WTC11 (cell line): ENCODE data around the gene SGPP1. TPM values are rescaled to one million over a fixed set of nuclear protein-coding genes. Genes with fewer than 3 reads are reported as not detected.

Experiments used
- ATAC-seq: fragments of 200-7000 bp; cut with Tn5 transposase; 2 replicates; pipeline ENCODE4 v1.10.0; 2021; ENCODE audit warnings: mild to moderate bottlenecking, moderate library complexity
- CTCF ChIA-PET: fragments of 300-600 bp; sonication (Branson Sonifier 250); formaldehyde crosslinking; loops from one replicate; lab custom pipeline; 2021; ENCODE audit warnings: antibody characterized with exemption; lab: Charles Lee
- POLR2A ChIA-PET: fragments of 350-600 bp; sonication (Branson Sonifier 250); formaldehyde crosslinking; loops from one replicate; lab custom pipeline; 2021; ENCODE audit warnings: antibody characterized with exemption; lab: Charles Lee
- DNase-seq: peaks from one replicate; pipeline ENCODE4 v3.0.0; 2021; ENCODE audit warnings: low spot score
- H3K27ac Mint-ChIP-seq: 2 replicates; pipeline ENCODE4 v1.8.0; 2021; ENCODE audit warnings: mixed read lengths
- H3K27me3 Mint-ChIP-seq: 2 replicates; pipeline ENCODE4 v1.8.0; 2021; ENCODE audit warnings: low read depth, mild to moderate bottlenecking, moderate library complexity, mixed read lengths
- H3K36me3 Mint-ChIP-seq: 2 replicates; pipeline ENCODE4 v1.8.0; 2021; ENCODE audit warnings: mixed read lengths
- H3K4me1 Mint-ChIP-seq: 2 replicates; pipeline ENCODE4 v1.8.0; 2022; ENCODE audit warnings: mixed read lengths
- H3K4me3 Mint-ChIP-seq: 2 replicates; pipeline ENCODE4 v1.8.0; 2021; ENCODE audit warnings: mild to moderate bottlenecking, moderate library complexity, mixed read lengths
- H3K9me3 Mint-ChIP-seq: 2 replicates; pipeline ENCODE4 v1.8.0; 2021; ENCODE audit warnings: mixed read lengths
- AFF4 ChIP-seq: sonication (generic); formaldehyde crosslinking; IDR thresholded peaks from 2 replicates; pipeline ENCODE4 v1.8.1; 2023; ENCODE audit warnings: mild to moderate bottlenecking, missing genetic modification reagents, borderline replicate concordance
- AR ChIP-seq: fragments of 250-450 bp; sonication (Bioruptor Pico); IDR thresholded peaks from 2 replicates; pipeline ENCODE4 v1.9.0; 2021; ENCODE audit warnings: mild to moderate bottlenecking
- ATF2 ChIP-seq: sonication (generic); formaldehyde crosslinking; IDR thresholded peaks from 2 replicates; pipeline ENCODE4 v1.8.1; 2022; ENCODE audit warnings: low read depth, missing genetic modification reagents, borderline replicate concordance
- ESRRA ChIP-seq: sonication (generic); formaldehyde crosslinking; IDR thresholded peaks from 2 replicates; pipeline ENCODE4 v1.8.1; 2022; ENCODE audit warnings: mild to moderate bottlenecking, missing genetic modification reagents, borderline replicate concordance
- ETV6 ChIP-seq: sonication (generic); formaldehyde crosslinking; IDR thresholded peaks from 2 replicates; pipeline ENCODE4 v1.8.1; 2022; ENCODE audit warnings: mild to moderate bottlenecking, missing genetic modification reagents
- FOXJ3 ChIP-seq: sonication (generic); formaldehyde crosslinking; IDR thresholded peaks from 2 replicates; pipeline ENCODE4 v1.9.0; 2021; ENCODE audit warnings: missing genetic modification reagents, mild to moderate bottlenecking, borderline replicate concordance
- KAT7 ChIP-seq: sonication (generic); formaldehyde crosslinking; IDR thresholded peaks from 2 replicates; pipeline ENCODE4 v1.8.1; 2023; ENCODE audit warnings: missing genetic modification reagents, mild to moderate bottlenecking, borderline replicate concordance
- NFYB ChIP-seq: sonication (generic); formaldehyde crosslinking; conservative IDR thresholded peaks from 2 replicates; pipeline ENCODE4 v1.8.0; 2022; ENCODE audit warnings: low read depth, missing genetic modification reagents
- NR2C2 ChIP-seq: sonication (generic); formaldehyde crosslinking; IDR thresholded peaks from 2 replicates; pipeline ENCODE4 v1.8.0; 2022; ENCODE audit warnings: mild to moderate bottlenecking, missing genetic modification reagents
- OVOL2 ChIP-seq: fragments of 250-450 bp; sonication (Bioruptor Pico); IDR thresholded peaks from 2 replicates; pipeline ENCODE4 v1.9.0; 2021; ENCODE audit warnings: mild to moderate bottlenecking, borderline replicate concordance
- RELA ChIP-seq: sonication (generic); formaldehyde crosslinking; IDR thresholded peaks from 2 replicates; pipeline ENCODE4 v1.8.1; 2022; ENCODE audit warnings: missing genetic modification reagents, mild to moderate bottlenecking, borderline replicate concordance
- TEAD1 ChIP-seq: sonication (generic); formaldehyde crosslinking; IDR thresholded peaks from 2 replicates; pipeline ENCODE4 v1.8.0; 2022; ENCODE audit warnings: mild to moderate bottlenecking, missing genetic modification reagents
- TEAD4 ChIP-seq: sonication (generic); formaldehyde crosslinking; IDR thresholded peaks from 2 replicates; pipeline ENCODE4 v1.8.0; 2022; ENCODE audit warnings: mild to moderate bottlenecking, missing genetic modification reagents
- ZNF416 ChIP-seq: fragments of 250-450 bp; sonication (Bioruptor Pico); IDR thresholded peaks from 2 replicates; pipeline ENCODE4 v1.9.0; 2021; ENCODE audit warnings: mild to moderate bottlenecking, inconsistent platforms
- ZNF425 ChIP-seq: fragments of 250-450 bp; sonication (Bioruptor Pico); conservative IDR thresholded peaks from 2 replicates; pipeline ENCODE4 v1.9.0; 2021; ENCODE audit warnings: mild to moderate bottlenecking
- ZNF512 ChIP-seq: sonication (generic); formaldehyde crosslinking; IDR thresholded peaks from 2 replicates; pipeline ENCODE4 v1.8.1; 2022; ENCODE audit warnings: missing genetic modification reagents, borderline replicate concordance
- total RNA-seq: library from RNA; stranded (reverse); gene quantifications from 3 replicates; pipeline ENCODE4 v1.2.3, GENCODE V29; 2021

SGPP1 gene
- total RNA-seq, 1 experiment from 2014 or later = 8.5 TPM

- TF ChIP-seq ZNF512 = no peak
These were observed 61.5 kb downstream of the SGPP1 start (continued) for GRCh38 chr14:63666335-63666734.

GRCh38 chr14:63663428-63664341, 64.2 kb downstream of the SGPP1 start:
- ATAC-seq = peak; percentile 90
- H3K27ac Mint-ChIP-seq = no peak overlapping the region
- CTCF ChIA-PET = no interaction called here

More at GRCh38 chr14:63663428-63664341, 64.2 kb downstream of the SGPP1 start:
- Mint-ChIP-seq H3K36me3 (no peaks in the 10 kb centered on the region), H3K27me3 (no peaks in the 10 kb centered on the region), H3K4me1 (no peaks in the 10 kb centered on the region), H3K4me3 (no peak overlapping the region), H3K9me3 (no peaks in the 10 kb centered on the region)
- POLR2A ChIA-PET = interaction anchor here (0.6 kb wide), 1 partner anchor 40 kb away, joined by 3 read pairs; no protein-coding TSS in a partner anchor
- TF ChIP-seq ESRRA (CRISPR knock-in tag) (no peak), NR2C2 (CRISPR knock-in tag) (no peak), TEAD1 (CRISPR knock-in tag) (no peak), NFYB (no peak), ZNF425 (no peak), ETV6 (CRISPR knock-in tag) (no peak), TEAD4 (no peak), AR (CRISPR knock-in tag) (no peak), OVOL2 (CRISPR knock-in tag) (no peak), RELA (CRISPR knock-in tag) (no peak), KAT7 (CRISPR knock-in tag) (no peak), ZNF416 (CRISPR knock-in tag) (no peak), ATF2 (no peak), AFF4 (no peak), FOXJ3 (no peak)
- peak; percentile 25 for DNase-seq
